ENCODE data around the gene KRTAP20-1.

Gene KRTAP20-1

DNA sequence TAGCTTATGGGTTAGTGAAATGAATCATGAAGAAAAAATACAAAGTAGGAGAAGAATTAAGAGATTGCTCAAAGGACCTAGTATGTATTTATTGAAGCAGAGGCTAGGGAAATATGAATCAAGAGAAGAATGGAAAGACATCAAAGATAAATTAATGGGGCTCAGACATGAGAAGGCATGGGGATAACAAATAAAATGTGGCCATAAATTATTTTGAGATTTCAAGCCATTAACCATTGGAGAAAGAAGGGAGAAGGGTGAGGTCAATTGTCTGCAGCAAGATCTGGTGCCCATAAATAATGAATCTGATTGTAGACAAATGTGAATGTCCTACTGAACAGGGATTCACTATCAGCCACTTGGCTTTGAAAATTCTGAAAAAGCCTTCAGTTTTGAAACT is 36.7 kb downstream of the KRTAP20-1 start:
- no peak for DNase-seq
